ENCODE results near the gene SH3TC1. TPM values are rescaled to one million over a fixed set of nuclear protein-coding genes. Genes with fewer than 3 reads are reported as not detected.
A peak's percentile ranks its signal among the peaks of the same experiment; 100 is the strongest.

SH3TC1 gene
- total RNA-seq, 1 donor from 2014 or later: 73.1 TPM

GRCh38 chr4:8198206-8198905, 734 bp upstream of the SH3TC1 start:
- peak; percentile 18 to 28 for ATAC-seq
- Histone ChIP-seq H3K4me3 (peak overlapping the region; percentile 68), H3K27ac (peak overlapping the region; percentile 90), H3K4me1 (peaks cover 58% of the 10 kb centered on the region), H3K9me3 (no peaks in the 10 kb centered on the region), H3K36me3 (no peaks in the 10 kb centered on the region), H3K27me3 (ENCODE audit: low read depth) (no peaks in the 10 kb centered on the region)
- TF ChIP-seq CTCF (IDR thresholded peaks at IDR 0.05): no peak
- intact Hi-C loops (cut with DNase I): no loop called here
- peak; percentile 81 for DNase-seq

- Histone ChIP-seq H3K27me3 (ENCODE audit: low read depth) (no peaks in the 10 kb centered on the region), H3K4me1 (peaks cover 58% of the 10 kb centered on the region), H3K9me3 (no peaks in the 10 kb centered on the region), H3K4me3 (peak overlapping the region; percentile 68), H3K27ac (peak overlapping the region; percentile 90), H3K36me3 (no peaks in the 10 kb centered on the region)
- intact Hi-C loops (cut with DNase I): no loop called here
- ATAC-seq (peak; percentile 38 to 44), DNase-seq (no peak)
- TF ChIP-seq CTCF (IDR thresholded peaks at IDR 0.05): no peak
Observed at GRCh38 chr4:8199594-8200301, 658 bp downstream of the SH3TC1 start.

GRCh38 chr4:8200302-8200975, 1.3 kb downstream of the SH3TC1 start:
- peak overlapping the region; percentile 68 for H3K4me3 ChIP-seq
- peaks cover under 1% of the 10 kb centered on the region for H3K36me3 ChIP-seq
- no peaks in the 10 kb centered on the region for H3K9me3 ChIP-seq
- H3K27me3 ChIP-seq (ENCODE audit: low read depth): no peaks in the 10 kb centered on the region
- peaks cover 58% of the 10 kb centered on the region for H3K4me1 ChIP-seq
- peak overlapping the region; percentile 90 for H3K27ac ChIP-seq
- intact Hi-C loops (cut with DNase I): no loop called here
- DNase-seq: peak; percentile 86
- ATAC-seq: peak; percentile 58 to 61
- TF ChIP-seq CTCF (IDR thresholded peaks at IDR 0.05): no peak

- H3K4me3 ChIP-seq: peak overlapping the region; percentile 68
- intact Hi-C loops (cut with DNase I): no loop called here
- H3K27me3 ChIP-seq (ENCODE audit: low read depth): no peaks in the 10 kb centered on the region
Observed at GRCh38 chr4:8201321-8201781, 2.3 kb downstream of the SH3TC1 start.

More at GRCh38 chr4:8201321-8201781, 2.3 kb downstream of the SH3TC1 start:
- Histone ChIP-seq H3K36me3 (peaks cover 6% of the 10 kb centered on the region), H3K9me3 (no peaks in the 10 kb centered on the region), H3K4me1 (peaks cover 58% of the 10 kb centered on the region), H3K27ac (peak overlapping the region; percentile 90)
- DNase-seq: no peak
- ATAC-seq: no peak
- TF ChIP-seq CTCF (IDR thresholded peaks at IDR 0.05): no peak
